Pancreas (tissue), 10 donors: ENCODE measurements around the gene SMAD2. TPM values are rescaled to one million over a fixed set of nuclear protein-coding genes. Genes with fewer than 3 reads are reported as not detected.

Experiments
- ATAC-seq, 4 donors: fragments of 200-7000 bp; cut with Tn5 transposase; one replicate each; pipeline versions ENCODE4 v1.8.0 to v1.9.1; 2020; ENCODE audit warnings: mild to moderate bottlenecking in 4 of 4, moderate library complexity in 4 of 4
- DNase-seq, 6 donors: peaks; one replicate each; pipeline ENCODE4 v3.0.0-alpha.2; 2020
- FAIRE-seq: peaks from 2 replicates; lab custom pipeline; 2012; peaks lifted over from hg19 to GRCh38; lab: Jason Lieb, UNC
- H3K27ac ChIP-seq, 4 donors: fragments of 200-600 bp; sonication (generic); 1 replicate in 3 of 4; 2 replicates in 1 of 4; pipeline versions ENCODE4 v1.5.0 to v1.8.0; 2020
- H3K27me3 ChIP-seq, 4 donors: fragments of 200-600 bp; one replicate each; pipeline ENCODE4 v1.8.0; 2021
- H3K36me3 ChIP-seq, 3 donors: fragments of 200-600 bp; sonication (generic) in 1 of 3; one replicate each; pipeline versions ENCODE4 v1.5.0 to v1.8.0; 2020 to 2021
- H3K4me1 ChIP-seq, 3 donors: fragments of 200-600 bp; one replicate each; pipeline ENCODE4 v1.8.0; 2021
- H3K4me3 ChIP-seq, 4 donors: fragments of 200-600 bp; sonication (generic) in 2 of 4; one replicate each; pipeline versions ENCODE4 v1.5.0 to v1.8.0; 2020 to 2021
- H3K9me3 ChIP-seq, 4 donors: fragments of 200-600 bp; one replicate each; pipeline ENCODE4 v1.8.0; 2021
- WGBS, 2 donors: extraction: QIAGEN DNeasy Blood & Tissue Kit; methylation state at CpG; one replicate each; pipeline ENCODE4 v1.1.7; 2013; 5-methylcytosine and 5-hydroxymethylcytosine counted together
- intact Hi-C, 3 donors: fragments of 100-400 bp; cut with DNase I; formaldehyde crosslinking; loops; one replicate each; pipeline versions ENCODE4 v1.11.1 to v1.14.2; 2022
- polyA plus RNA-seq, 2 donors: library from polyadenylated mRNA; stranded (reverse); fragments of 200-250 nt; gene quantifications; one replicate each; pipeline ENCODE4 v1.2.3, GENCODE V29; 2013
- total RNA-seq, 6 donors: library from RNA; stranded (reverse); fragmentation: NEBNext Ultra II Directional in 4 of 6; extraction: Animal tissue kit (Norgen Biotek cat#: 25700) in 4 of 6; gene quantifications; one replicate each; pipeline versions ENCODE4 v1.2.1 to v1.2.4, GENCODE V29; 2021 to 2023
- TF ChIP-seq, protein P1 (sequence below), 4 donors: fragments of 200-600 bp; sonication (generic) in 3 of 4; IDR thresholded peaks; one replicate each; pipeline versions ENCODE4 v1.5.0 to v1.8.0; 2021; ENCODE audit warnings: antibody characterized with exemption in 4 of 4
- donor health status: healthy with polysubstance abuse.
- donor health status: DM: no; HTN: no; CAD: no; lungs with moderate emphysema.
- donor health status: DM: no; HTN: no; CAD: no.
- donor health status: control.
- donor health status: control.
- donor health status: Bipolar disorder and iron deficiency.
- donor health status: DM: yes; HTN: yes; CAD: no.
- donor health status: DM: no; HTN: no; CAD: no.
- donor health status: DM: no; HTN: no; CAD: no.
- donor health status: DM: yes; HTN: yes; CAD: no.

The SMAD2 gene
- total and polyA plus RNA-seq, 8 donors, result 8.7 to 71.2 (median 46.9) TPM

DNA sequence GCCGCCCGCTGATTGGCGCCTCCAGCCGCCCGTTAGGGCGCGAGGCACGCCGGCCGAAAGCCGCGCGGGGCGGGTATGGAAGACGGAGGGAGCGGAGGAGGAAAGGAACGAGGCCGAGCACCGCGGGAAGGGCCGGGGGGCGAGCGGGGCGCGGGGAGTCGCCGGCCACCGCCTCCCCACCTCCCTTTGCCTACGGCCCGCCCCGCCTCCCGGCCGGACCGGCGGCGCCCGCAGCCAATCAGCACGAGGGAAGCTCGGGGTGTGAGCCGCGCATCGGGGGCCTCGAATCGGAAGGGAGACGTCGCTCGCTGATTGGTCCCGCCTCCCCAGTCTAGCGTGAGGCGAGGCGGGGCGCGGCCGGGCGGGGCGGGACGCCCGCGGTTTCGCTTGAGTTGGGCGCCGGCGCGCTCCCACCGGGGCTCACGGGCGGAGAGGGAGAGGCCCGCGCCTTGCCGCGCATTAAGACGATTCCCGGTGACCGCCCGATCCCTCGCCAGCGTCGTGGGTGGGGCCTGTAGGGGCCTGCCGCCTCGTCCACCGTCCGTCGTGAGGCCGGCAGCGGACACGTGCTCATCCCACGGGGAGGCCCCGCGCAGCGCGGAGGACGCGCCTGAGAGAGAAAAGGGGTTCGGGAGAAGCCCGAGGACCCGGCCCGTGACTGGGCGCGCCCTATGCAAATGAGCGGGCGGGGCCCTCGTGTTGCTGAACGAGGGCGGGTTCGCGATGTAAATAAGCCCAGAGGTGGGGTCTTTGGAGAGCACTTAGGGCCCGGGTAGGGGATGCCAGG lies 665 bp upstream of the SMAD2 start:
- intact Hi-C loops, result no loop called here
- WGBS, 2 donors, result 1% methylated on average over 38 to 107 of the region's 107 CpGs
- TF ChIP-seq, protein P1, sequence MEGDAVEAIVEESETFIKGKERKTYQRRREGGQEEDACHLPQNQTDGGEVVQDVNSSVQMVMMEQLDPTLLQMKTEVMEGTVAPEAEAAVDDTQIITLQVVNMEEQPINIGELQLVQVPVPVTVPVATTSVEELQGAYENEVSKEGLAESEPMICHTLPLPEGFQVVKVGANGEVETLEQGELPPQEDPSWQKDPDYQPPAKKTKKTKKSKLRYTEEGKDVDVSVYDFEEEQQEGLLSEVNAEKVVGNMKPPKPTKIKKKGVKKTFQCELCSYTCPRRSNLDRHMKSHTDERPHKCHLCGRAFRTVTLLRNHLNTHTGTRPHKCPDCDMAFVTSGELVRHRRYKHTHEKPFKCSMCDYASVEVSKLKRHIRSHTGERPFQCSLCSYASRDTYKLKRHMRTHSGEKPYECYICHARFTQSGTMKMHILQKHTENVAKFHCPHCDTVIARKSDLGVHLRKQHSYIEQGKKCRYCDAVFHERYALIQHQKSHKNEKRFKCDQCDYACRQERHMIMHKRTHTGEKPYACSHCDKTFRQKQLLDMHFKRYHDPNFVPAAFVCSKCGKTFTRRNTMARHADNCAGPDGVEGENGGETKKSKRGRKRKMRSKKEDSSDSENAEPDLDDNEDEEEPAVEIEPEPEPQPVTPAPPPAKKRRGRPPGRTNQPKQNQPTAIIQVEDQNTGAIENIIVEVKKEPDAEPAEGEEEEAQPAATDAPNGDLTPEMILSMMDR (IDR thresholded peaks at IDR 0.05), result no peak
- peak; percentile 84 to 92 (median 88) for ATAC-seq
- Histone ChIP-seq H3K4me1 (peaks cover 15 to 29% (median 28%) of the 10 kb centered on the region in 3 donors), H3K27me3 (no peaks in the 10 kb centered on the region), H3K27ac (peak overlapping the region; percentile 86 to 98 (median 93)), H3K36me3 (no peaks in the 10 kb centered on the region), H3K4me3 (peak overlapping the region; percentile 56 to 73 (median 58)), H3K9me3 (no peaks in the 10 kb centered on the region)
- no peak for FAIRE-seq
- DNase-seq, result peak; percentile 95 to 98 (median 96)

DNA sequence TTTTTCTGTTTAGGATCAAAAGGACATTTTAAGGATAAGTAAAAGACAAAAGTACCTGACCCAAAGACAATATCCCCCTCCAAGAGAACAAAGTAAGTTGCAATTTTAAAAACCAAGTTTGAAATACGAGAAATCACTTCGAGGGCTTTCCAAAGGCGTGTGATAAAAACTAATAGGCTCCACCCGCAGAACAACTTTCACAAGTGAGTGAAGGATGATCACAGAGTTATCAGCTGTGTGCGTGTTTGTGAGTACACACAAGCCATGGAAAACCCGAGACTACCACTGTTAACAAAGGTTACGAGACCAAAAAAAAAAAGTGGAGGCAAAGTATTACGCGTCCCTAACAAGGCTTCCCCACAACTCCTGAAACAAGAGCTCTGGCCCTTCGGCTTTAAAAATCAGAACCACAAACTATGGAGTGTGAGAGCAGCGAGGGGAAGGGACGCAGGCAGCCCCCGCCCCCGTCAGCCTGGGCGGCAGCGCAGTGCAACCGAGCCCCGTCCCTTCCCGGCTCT lies 719 bp downstream of the SMAD2 start:
- Histone ChIP-seq H3K27ac (peak overlapping the region; percentile 84 to 98 (median 93)), H3K36me3 (no peaks in the 10 kb centered on the region), H3K4me3 (peak overlapping the region; percentile 56 to 73 (median 64)), H3K4me1 (peaks cover 15 to 38% (median 29%) of the 10 kb centered on the region in 3 donors), H3K27me3 (no peaks in the 10 kb centered on the region), H3K9me3 (no peaks in the 10 kb centered on the region)
- DNase-seq (no peak), ATAC-seq (peak; percentile 0 to 6 (median 2)), FAIRE-seq (no peak)
- intact Hi-C loops, result no loop called here
- TF ChIP-seq, protein P1 (IDR thresholded peaks at IDR 0.05), result no peak
- WGBS, 2 donors, result 0 to 1% methylated on average over 16 to 19 of the region's 19 CpGs

DNA sequence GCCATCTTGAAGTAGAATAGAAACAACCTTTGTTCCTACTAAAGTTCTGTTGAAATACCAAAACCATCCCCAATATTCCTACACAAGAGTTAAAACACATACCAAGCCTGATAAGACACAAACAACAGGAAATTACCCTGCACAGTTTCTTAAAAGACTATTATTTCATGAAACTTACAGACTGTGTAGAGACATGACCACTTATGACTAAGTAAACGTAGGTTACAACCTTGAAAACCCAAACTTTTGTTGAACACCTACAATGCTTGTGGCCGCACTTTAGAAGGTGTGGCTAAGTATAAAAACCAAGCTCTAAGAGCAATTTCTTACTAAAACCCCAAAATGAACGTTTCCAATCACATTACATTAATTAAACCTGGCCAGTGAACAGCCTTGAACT lies 2.0 kb downstream of the SMAD2 start:
- H3K4me3 ChIP-seq, result peak overlapping the region in 1 of 4 donors; percentile 61
- TF ChIP-seq, protein P1 (IDR thresholded peaks at IDR 0.05), result no peak
- DNase-seq (no peak), ATAC-seq (no peak), FAIRE-seq (no peak)
- no peaks in the 10 kb centered on the region for H3K9me3 ChIP-seq
- no peak overlapping the region for H3K27ac ChIP-seq
- intact Hi-C loops, result no loop called here
- WGBS, 2 donors, result 23% methylated on average over 3 of the region's 3 CpGs
- H3K4me1 ChIP-seq, result peaks cover 15 to 38% (median 29%) of the 10 kb centered on the region in 3 donors
- H3K27me3 ChIP-seq, result no peaks in the 10 kb centered on the region
- no peaks in the 10 kb centered on the region for H3K36me3 ChIP-seq

DNA sequence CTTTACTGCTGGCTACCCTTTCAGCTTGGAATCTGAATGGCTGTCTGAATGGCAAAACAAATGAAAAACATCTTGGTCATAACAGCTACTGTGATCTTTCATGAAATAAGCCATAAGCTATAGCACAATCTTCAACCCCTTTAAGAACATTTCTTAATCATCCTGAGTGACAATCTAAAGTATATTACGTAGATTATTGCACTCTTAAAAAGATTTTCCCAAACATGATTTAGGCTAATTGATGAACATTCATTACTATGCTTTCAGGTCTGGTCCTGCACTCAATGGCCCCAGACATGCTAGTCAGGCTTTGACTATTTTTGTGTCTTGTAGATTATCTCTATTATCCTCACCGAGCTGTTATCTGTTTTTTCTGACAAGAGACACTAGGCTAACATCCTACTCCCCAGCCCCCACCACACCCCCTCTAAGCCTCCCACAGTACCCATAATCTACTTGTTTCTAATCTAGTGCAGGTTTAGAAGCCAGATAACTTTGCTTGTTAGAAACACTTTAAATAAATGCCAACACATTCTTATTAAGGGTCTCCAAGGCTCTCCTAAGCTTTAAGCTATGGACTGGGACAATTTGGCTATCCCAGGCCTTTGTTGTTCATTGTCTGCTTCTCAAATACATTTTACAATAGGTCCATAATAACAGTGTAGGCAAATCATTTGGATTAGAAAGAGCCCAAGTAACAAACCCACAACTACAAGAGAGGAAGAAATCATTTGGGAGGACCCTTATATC lies 4.2 kb downstream of the SMAD2 start:
- ATAC-seq, result no peak
- no peak for DNase-seq
- H3K4me3 ChIP-seq, result no peak overlapping the region
- peaks cover 15 to 38% (median 37%) of the 10 kb centered on the region in 3 donors for H3K4me1 ChIP-seq
- no peaks in the 10 kb centered on the region for H3K27me3 ChIP-seq
- no peak overlapping the region for H3K27ac ChIP-seq
- no peaks in the 10 kb centered on the region for H3K36me3 ChIP-seq
- WGBS, 2 donors, result 55 to 59% methylated on average over 2 of the region's 2 CpGs
- intact Hi-C loops, result no loop called here
- no peak for FAIRE-seq
- no peaks in the 10 kb centered on the region for H3K9me3 ChIP-seq
- TF ChIP-seq, protein P1 (IDR thresholded peaks at IDR 0.05), result no peak
